GM23338 (cell line): ENCODE results near the gene EIF3L. TPM values are rescaled to one million over a fixed set of nuclear protein-coding genes. Genes with fewer than 3 reads are reported as not detected.
A peak's percentile ranks its signal among the peaks of the same experiment; 100 is the strongest.

ENCODE experiments used
- ATAC-seq: fragments of 200-7000 bp; cut with Tn5 transposase; 3 replicates; pipeline ENCODE4 v1.9.1; 2020
- DNase-seq: peaks from one replicate; pipeline ENCODE4 v3.0.0-alpha.2; 2015; ENCODE audit warnings: low spot score
- H2AFZ ChIP-seq: fragments of 200-600 bp; sonication (generic); 2 replicates; pipeline ENCODE4 v1.8.0; 2016; ENCODE audit warnings: antibody characterized with exemption, mild to moderate bottlenecking, moderate library complexity
- H3F3A ChIP-seq: fragments of 200-600 bp; sonication (generic); replicated peaks from 2 replicates; pipeline ENCODE4 v1.8.0; 2017; ENCODE audit warnings: antibody characterized with exemption, mixed run types, low read depth
- H3K27ac ChIP-seq: fragments of 200-600 bp; sonication (generic); 2 replicates; pipeline ENCODE4 v1.6.1; 2016; ENCODE audit warnings: low read depth
- H3K27me3 ChIP-seq: fragments of 200-600 bp; sonication (generic); 2 replicates; pipeline ENCODE4 v1.8.0; 2016; ENCODE audit warnings: mild to moderate bottlenecking, mixed run types, moderate library complexity; ENCODE audit not compliant: insufficient read depth
- H3K36me3 ChIP-seq: fragments of 200-600 bp; sonication (generic); 2 replicates; pipeline ENCODE4 v1.8.0; 2016; ENCODE audit warnings: mild to moderate bottlenecking; ENCODE audit not compliant: insufficient read depth
- H3K4me1 ChIP-seq: fragments of 200-600 bp; sonication (generic); 2 replicates; pipeline ENCODE4 v1.8.0; 2016; ENCODE audit warnings: mild to moderate bottlenecking, moderate library complexity; ENCODE audit not compliant: insufficient read depth
- H3K4me2 ChIP-seq: fragments of 200-600 bp; sonication (generic); 2 replicates; pipeline ENCODE4 v1.7.1; 2017; ENCODE audit warnings: mixed run types
- H3K4me3 ChIP-seq: fragments of 200-600 bp; sonication (generic); 2 replicates; pipeline ENCODE4 v1.6.1; 2016; ENCODE audit warnings: mixed run types
- H3K79me2 ChIP-seq: fragments of 200-600 bp; sonication (generic); replicated peaks from 2 replicates; pipeline ENCODE4 v1.8.0; 2017; ENCODE audit warnings: mild to moderate bottlenecking; ENCODE audit not compliant: insufficient read depth
- H3K9me2 ChIP-seq: fragments of 200-600 bp; sonication (generic); 2 replicates; pipeline ENCODE4 v1.8.0; 2017; ENCODE audit not compliant: insufficient read depth
- H4K20me1 ChIP-seq: fragments of 200-600 bp; sonication (generic); replicated peaks from 2 replicates; pipeline ENCODE4 v1.8.0; 2017; ENCODE audit warnings: mild to moderate bottlenecking; ENCODE audit not compliant: insufficient read depth
- H3K27ac Mint-ChIP-seq: 2 replicates; pipeline ENCODE4 v1.8.0; 2020; ENCODE audit warnings: inconsistent platforms, mild to moderate bottlenecking, moderate library complexity, mixed read lengths
- H3K27me3 Mint-ChIP-seq: 3 replicates; pipeline ENCODE4 v1.8.0; 2022; ENCODE audit warnings: low read depth, mild to moderate bottlenecking, moderate library complexity, mixed read lengths, inconsistent platforms; ENCODE audit not compliant: insufficient read depth, poor library complexity
- H3K36me3 Mint-ChIP-seq: 3 replicates; pipeline ENCODE4 v1.8.0; 2021; ENCODE audit warnings: low read depth, mild to moderate bottlenecking, inconsistent platforms, moderate library complexity, mixed read lengths
- H3K4me1 Mint-ChIP-seq: 3 replicates; pipeline ENCODE4 v1.8.0; 2020; ENCODE audit warnings: mild to moderate bottlenecking, inconsistent platforms, mixed read lengths
- H3K4me3 Mint-ChIP-seq: 3 replicates; pipeline ENCODE4 v1.8.0; 2021; ENCODE audit warnings: moderate library complexity, mild to moderate bottlenecking, inconsistent platforms, mixed read lengths
- H3K9me3 Mint-ChIP-seq: 3 replicates; pipeline ENCODE4 v1.8.0; 2020; ENCODE audit warnings: moderate library complexity, mild to moderate bottlenecking, inconsistent platforms, mixed read lengths
- CTCF ChIP-seq, 2 experiments: fragments of 200-600 bp in 1 of 2; sonication (generic) in 1 of 2; conservative IDR thresholded peaks; 2 replicates each; pipeline versions ENCODE4 v1.5.1 to v1.6.1; 2016 to 2017; ENCODE audit warnings: antibody characterized with exemption in 2 of 2, low read depth in 2 of 2, mild to moderate bottlenecking in 2 of 2, moderate library complexity in 1 of 2
- ETS1 ChIP-seq: IDR thresholded peaks from 2 replicates; pipeline ENCODE4 v1.6.1; 2016; ENCODE audit warnings: antibody characterized with exemption
- EZH2 ChIP-seq: fragments of 200-600 bp; sonication (generic); IDR thresholded peaks from one replicate; pipeline ENCODE4 v1.8.0; 2017; ENCODE audit warnings: antibody characterized with exemption, mild to moderate bottlenecking, low read depth; ENCODE audit not compliant: unreplicated experiment
- EZH2phosphoT487 ChIP-seq: fragments of 200-600 bp; sonication (generic); IDR thresholded peaks from one replicate; pipeline ENCODE4 v1.8.1; 2018; ENCODE audit warnings: antibody characterized with exemption; ENCODE audit not compliant: unreplicated experiment
- JUNB ChIP-seq: IDR thresholded peaks from one replicate; pipeline ENCODE4 v1.6.1; 2016; ENCODE audit warnings: antibody characterized with exemption; ENCODE audit not compliant: unreplicated experiment
- POLR2AphosphoS5 ChIP-seq: IDR thresholded peaks from 2 replicates; pipeline ENCODE4 v1.6.1; 2016; ENCODE audit warnings: antibody characterized with exemption, low read depth
- REST ChIP-seq: IDR thresholded peaks from one replicate; pipeline ENCODE4 v1.6.1; 2018; ENCODE audit warnings: antibody characterized with exemption; ENCODE audit not compliant: unreplicated experiment
- STAT1 ChIP-seq: IDR thresholded peaks from one replicate; pipeline ENCODE4 v1.6.1; 2016; ENCODE audit warnings: antibody characterized with exemption; ENCODE audit not compliant: unreplicated experiment
- ZNF114 ChIP-seq: fragments of 250-450 bp; sonication (Bioruptor Pico); IDR thresholded peaks from 2 replicates; pipeline ENCODE4 v1.5.0; 2020; ENCODE audit warnings: mild to moderate bottlenecking, moderate library complexity
- ZNF331 ChIP-seq: fragments of 250-450 bp; sonication (Bioruptor Pico); IDR thresholded peaks from 2 replicates; pipeline ENCODE4 v1.5.0; 2020; ENCODE audit warnings: low read depth, mild to moderate bottlenecking, moderate library complexity
- polyA plus RNA-seq: library from polyadenylated mRNA; unstranded; fragments of >200 nt; fragmentation: Nextera tagmentation; extraction: Ambion mirVana; gene quantifications from 2 replicates; pipeline ENCODE4 v1.2.1, GENCODE V29; 2016
- total RNA-seq: library from RNA; depleted of rRNA; stranded (reverse); fragments of >200 nt; shearing (Covaris generic); gene quantifications from 2 replicates; pipeline ENCODE4 v1.2.3, GENCODE V29; 2014

EIF3L gene
- total and polyA plus RNA-seq, 2 experiments from 2014 or later: 430 to 459 TPM

- no peak overlapping the region for H3K4me3 ChIP-seq
- H2AFZ ChIP-seq: no peak overlapping the region; the same call in 1 of the 2 replicates
- Mint-ChIP-seq H3K27me3 (peaks cover 10% of the 10 kb centered on the region), H3K9me3 (no peaks in the 10 kb centered on the region; the same call in 2 of the 3 replicates), H3K27ac (peak overlapping the region; percentile 92), H3K4me3 (no peak overlapping the region), H3K36me3 (peaks cover 3% of the 10 kb centered on the region; the same call in 2 of the 3 replicates), H3K4me1 (peaks cover 40% of the 10 kb centered on the region)
- H3K9me2 ChIP-seq: no peaks in the 10 kb centered on the region
- peaks cover 44% of the 10 kb centered on the region for H3K4me1 ChIP-seq
- H3K36me3 ChIP-seq: no peaks in the 10 kb centered on the region
- DNase-seq: peak; percentile 63
- peak; percentile 36 for ATAC-seq
- H3K79me2 ChIP-seq: no peaks in the 10 kb centered on the region
- no peaks in the 10 kb centered on the region for H3K27me3 ChIP-seq
- peaks cover 15% of the 10 kb centered on the region for H3F3A ChIP-seq
- H4K20me1 ChIP-seq: no peaks in the 10 kb centered on the region; the same call in 1 of the 2 replicates
- TF ChIP-seq EZH2phosphoT487: no peak
- no peak for TF ChIP-seq STAT1
- TF ChIP-seq REST: no peak
- no peak for TF ChIP-seq POLR2AphosphoS5
- no peak for TF ChIP-seq EZH2
- TF ChIP-seq JUNB: no peak
- H3K27ac ChIP-seq: peak overlapping the region; percentile 94
- H3K4me2 ChIP-seq: no peak overlapping the region
Measured at GRCh38 chr22:37898441-37899181, 49.4 kb downstream of the EIF3L start.

GRCh38 chr22:37904572-37905533 is 55.6 kb downstream of the EIF3L start:
- ATAC-seq (no peak), DNase-seq (peak; percentile 40)
- Histone ChIP-seq H3K79me2 (no peaks in the 10 kb centered on the region; the same call in 1 of the 2 replicates), H3K4me1 (peaks cover 11% of the 10 kb centered on the region; the same call in 1 of the 2 replicates), H3K9me2 (peaks cover 7% of the 10 kb centered on the region; the same call in 1 of the 2 replicates), H3K27ac (peak overlapping the region; percentile 50; the same call in 1 of the 2 replicates), H3K27me3 (no peaks in the 10 kb centered on the region), H2AFZ (peak overlapping the region; percentile 84; the same call in 1 of the 2 replicates), H3K4me2 (peak overlapping the region; percentile 84), H3K4me3 (peak overlapping the region; percentile 62), H4K20me1 (no peaks in the 10 kb centered on the region; the same call in 1 of the 2 replicates), H3F3A (peaks cover 18% of the 10 kb centered on the region), H3K36me3 (no peaks in the 10 kb centered on the region)
- H3K4me1 Mint-ChIP-seq: peaks cover 22% of the 10 kb centered on the region
- H3K36me3 Mint-ChIP-seq: peaks cover 4% of the 10 kb centered on the region; the same call in 1 of the 3 replicates
- TF ChIP-seq REST (no peak), EZH2phosphoT487 (no peak), ZNF114 (CRISPR knock-in tag) (no peak), ETS1 (no peak), JUNB (no peak), CTCF (conservative IDR thresholded peaks at IDR 0.05; ENCODE audit: low read depth in 2 of 2) (no peak), ZNF331 (CRISPR knock-in tag) (no peak), STAT1 (no peak)
- H3K4me3 Mint-ChIP-seq: peak overlapping the region; percentile 77
- H3K27ac Mint-ChIP-seq: peak overlapping the region; percentile 42; the same call in 1 of the 2 replicates
- H3K27me3 Mint-ChIP-seq: peaks cover 10% of the 10 kb centered on the region
- H3K9me3 Mint-ChIP-seq: no peaks in the 10 kb centered on the region; the same call in 2 of the 3 replicates
